HTERT RPE-1 (cell line): ENCODE results near the gene EPS15.
"Not testable (repeated sequence)": the region's sequence is repeated elsewhere in the genome, so short reads cannot be mapped to it uniquely, and the experiment has no call there.

ENCODE experiments used
- in situ Hi-C: fragments of 300-500 bp; cut with MboI; formaldehyde crosslinking; loops from 4 replicates; pipeline ENCODE4 v1.14.3; 2020; ENCODE audit warnings: low sequenced_read_pairs

Gene EPS15

DNA sequence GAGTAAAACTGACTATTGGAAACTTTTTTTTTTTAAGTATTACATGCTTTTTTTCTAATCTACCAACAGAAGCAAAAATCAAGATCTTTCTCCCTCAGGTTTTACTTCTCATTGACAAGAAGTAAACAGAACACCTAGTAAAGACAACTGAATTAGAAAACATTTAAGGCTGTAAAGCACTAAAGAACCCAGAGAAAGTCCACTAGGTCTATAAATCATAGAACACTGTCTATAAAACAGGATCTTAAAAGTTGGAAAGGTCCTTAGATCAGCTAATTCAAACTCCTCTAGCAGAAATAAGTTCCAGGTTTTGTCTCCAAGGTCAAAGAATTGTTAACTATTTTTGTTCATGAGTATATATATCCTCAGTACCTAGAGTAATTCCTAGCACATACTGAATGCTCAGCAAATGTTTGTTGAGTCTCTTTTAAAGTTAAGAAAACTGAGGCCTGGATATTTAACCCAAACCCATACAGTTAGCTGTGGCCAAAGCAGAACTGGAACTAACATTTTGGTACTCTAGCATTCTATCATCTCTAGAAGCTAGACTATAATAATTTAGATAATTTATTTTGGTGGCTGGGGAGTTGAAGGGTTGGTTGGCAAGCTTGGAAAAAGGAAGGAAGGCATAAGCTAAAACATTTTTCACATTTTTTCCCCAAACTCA, 3.0 kb downstream of the EPS15 start:
- in situ Hi-C loops: no loop called here

GRCh38 chr1:51515312-51515960, 3.6 kb downstream of the EPS15 start:
- in situ Hi-C loops: no loop called here

DNA sequence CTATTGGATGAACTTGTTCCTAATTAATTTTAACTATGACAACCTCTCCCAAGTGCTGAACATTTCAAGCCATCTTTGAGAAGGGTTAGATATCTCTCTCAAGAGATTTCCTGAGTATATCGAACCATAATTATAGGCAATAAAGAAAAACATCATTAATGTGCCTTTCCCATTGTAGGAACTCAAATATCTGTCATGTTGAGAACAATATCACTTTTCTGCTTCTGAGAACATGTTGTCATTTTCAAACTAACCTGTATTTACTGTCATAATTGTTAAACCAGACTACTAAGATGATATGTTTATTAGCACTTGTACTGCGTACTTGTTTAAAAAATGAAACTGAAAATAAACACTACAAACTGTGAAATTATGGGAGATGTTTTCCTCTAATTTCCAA, 4.3 kb downstream of the EPS15 start:
- in situ Hi-C loops: no loop called here

DNA sequence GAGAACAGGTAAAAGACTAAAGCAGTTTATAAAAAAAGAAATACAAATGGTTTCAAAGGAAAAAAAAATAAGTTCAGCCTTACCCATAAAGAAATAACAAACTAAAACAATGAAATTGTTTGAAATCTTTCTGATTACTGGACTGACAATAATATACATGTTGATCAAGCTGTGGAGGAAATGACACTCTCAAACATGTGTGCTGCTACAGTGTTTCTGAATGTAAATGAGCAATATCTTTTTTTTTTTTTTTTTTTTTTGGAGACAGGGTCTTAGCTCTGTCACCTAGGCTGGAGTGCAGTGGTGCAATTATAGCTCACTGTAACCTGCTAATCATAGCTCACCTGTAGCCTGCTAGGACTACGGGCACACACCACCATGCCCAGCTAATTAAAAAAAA, 6.5 kb downstream of the EPS15 start:
- in situ Hi-C loops: no loop called here

DNA sequence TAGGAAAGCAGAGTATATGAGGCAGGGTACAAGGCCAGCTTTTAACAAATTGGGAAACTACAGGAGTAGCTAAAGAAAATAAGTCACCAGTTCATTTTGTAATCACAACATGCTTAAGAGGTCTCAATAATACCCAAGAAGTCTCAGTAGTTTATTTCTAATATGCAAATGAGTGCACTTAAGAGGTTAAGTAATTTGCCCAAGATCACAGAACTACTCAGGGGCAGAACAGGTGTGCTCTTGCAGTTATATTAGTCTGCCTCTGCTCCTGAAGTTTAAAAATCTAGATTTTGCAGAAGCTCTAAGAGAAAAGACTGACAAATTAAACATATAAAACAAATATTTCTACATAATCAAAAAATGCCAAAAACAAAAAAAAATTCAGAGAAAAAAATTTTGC, 6.9 kb downstream of the EPS15 start:
- in situ Hi-C loops: no loop called here

GRCh38 chr1:51509773-51510172, 9.3 kb downstream of the EPS15 start:
- in situ Hi-C loops: no loop called here

GRCh38 chr1:51506537-51506936, 12.5 kb downstream of the EPS15 start:
- in situ Hi-C loops: no loop called here

DNA sequence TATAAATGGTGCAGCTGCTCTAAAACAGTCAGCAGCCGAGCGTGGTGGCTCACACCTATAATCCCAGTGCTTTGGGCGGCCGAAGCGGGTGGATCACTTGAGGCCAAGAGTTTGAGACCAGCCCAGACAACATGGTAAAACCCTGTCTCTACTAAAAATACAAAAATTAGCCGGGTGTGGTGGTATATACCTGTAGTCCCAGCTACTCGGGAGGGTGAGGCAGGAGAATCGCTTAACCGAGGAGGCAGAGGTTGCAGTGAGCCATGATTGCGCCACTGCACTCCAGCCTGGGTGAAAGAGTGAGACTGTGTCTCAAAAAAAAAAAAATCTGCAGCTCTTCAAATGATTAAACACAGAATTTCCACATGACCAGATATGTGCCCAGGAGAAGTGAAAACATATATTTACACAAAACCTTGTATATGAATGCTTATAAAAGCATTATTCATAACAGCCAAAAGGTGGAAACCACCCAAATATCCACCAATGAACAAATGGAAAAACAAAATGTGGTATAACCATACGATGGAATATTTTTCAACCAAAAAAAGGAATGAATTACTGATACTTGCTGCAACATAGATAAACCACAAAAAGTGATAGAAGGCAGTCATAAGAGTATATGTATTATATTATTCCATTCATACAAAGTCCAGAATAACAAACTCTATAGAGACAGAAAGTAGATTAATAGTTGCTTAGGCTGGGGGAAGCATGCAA, 14.1 kb downstream of the EPS15 start:
- in situ Hi-C loops: no loop called here

DNA sequence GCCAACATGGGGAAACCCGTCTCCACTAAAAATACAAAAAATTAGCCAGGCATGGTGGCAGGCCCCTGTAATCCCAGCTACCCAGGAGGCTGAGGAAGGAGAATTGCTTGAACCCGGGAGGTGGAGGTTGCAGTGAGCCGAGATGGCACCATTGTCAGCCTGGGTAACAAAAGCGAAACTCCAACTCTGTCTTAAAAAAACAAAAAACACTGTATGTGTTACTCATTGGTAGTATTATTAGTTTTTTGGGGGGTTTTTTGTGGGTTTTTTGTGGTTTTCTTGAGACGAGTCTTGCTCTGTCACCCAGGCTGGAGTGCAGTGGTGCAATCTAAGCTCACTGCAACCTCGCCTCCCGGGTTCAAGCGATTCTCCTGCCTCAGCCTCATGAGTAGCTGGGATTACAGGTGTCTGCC, 17.8 kb downstream of the EPS15 start:
- in situ Hi-C loops: not testable (repeated sequence)

- in situ Hi-C loops: no loop called here
Measured at GRCh38 chr1:51499694-51500093, 19.4 kb downstream of the EPS15 start.

- in situ Hi-C loops: no loop called here
Measured at GRCh38 chr1:51498924-51499323, 20.1 kb downstream of the EPS15 start.

DNA sequence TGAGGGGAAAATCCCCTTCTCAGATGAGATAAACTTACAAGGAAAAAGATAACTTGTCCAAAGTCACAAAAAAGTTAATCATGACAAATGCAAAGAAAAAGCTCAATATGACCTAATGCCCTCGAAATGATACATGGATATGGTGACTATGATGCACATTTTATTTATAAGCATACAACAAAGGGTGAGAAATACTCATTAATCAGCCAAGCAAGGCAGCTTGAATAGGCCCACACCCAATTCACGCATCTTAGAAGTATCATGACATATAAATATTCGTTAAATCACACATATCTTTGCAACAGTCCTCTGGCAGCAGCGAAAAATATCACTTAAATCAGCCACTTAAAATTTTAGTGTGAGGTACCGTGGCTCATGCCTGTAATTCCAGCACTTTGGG, 21.7 kb downstream of the EPS15 start:
- in situ Hi-C loops: no loop called here

DNA sequence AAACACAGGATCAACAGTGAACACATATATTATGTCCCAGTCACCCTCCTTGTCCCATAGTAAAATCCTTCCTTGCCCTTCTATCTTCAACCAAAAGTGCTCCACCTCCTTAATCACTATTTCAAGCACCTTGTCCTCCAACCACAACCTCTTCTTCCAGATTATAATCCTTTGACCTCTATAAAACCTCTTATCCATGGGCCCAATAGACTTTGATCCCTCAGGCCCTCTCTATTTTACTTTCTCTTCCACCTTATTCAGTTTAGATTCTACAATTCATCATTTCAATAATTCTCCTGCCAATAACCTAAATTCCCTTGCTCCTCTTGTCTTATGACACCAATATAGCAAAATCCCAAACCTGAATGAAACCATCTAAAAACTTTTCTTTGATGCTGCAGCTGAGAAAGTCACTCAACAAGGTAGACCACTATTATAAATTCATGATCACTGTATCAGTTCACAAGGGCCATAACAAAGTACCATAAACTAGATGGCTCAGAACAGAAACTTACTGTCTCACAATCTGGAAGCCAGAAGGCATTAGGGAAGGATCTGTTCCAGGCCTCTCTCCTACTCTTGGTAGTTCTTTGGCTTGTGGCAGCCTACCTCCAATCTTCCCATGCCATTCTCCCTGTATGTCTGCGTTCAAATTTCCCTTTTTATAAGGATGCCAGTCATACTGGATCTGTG, 24.8 kb downstream of the EPS15 start:
- in situ Hi-C loops: no loop called here

GRCh38 chr1:51491166-51491981, 27.7 kb downstream of the EPS15 start:
- in situ Hi-C loops: no loop called here

- in situ Hi-C loops: no loop called here
Measured at GRCh38 chr1:51489472-51489871, 29.6 kb downstream of the EPS15 start.

DNA sequence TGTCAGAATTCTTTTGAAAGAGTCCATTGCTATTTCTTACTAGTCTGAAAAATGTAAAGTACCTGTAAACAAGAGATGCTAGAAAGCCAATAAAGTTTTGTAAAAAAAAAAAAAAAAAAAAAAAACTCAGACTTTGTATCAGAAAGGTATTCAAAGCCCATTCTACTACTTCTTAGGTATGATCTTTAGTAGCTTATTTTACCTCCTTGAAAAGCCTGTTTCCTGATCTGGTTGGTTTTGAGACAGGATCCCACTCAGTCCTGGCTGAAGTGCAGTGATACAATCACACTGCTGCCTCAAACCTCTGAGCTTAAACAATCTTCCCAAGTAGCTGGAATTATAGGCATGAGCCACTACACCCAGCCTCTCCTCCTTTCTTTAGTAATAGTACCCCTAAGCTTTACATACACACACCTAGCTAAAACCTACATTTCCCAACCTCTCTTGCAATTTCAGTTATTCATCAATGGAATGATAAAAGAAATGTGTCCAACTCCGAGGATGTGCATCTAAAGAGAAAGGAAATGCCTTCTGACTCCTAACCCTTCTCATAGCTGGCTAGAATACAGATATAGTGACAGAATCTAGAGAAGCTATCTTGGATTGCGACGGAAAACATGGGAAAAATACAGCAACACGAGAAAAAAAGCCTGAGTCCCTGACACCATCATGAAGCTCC, 30.6 kb downstream of the EPS15 start:
- in situ Hi-C loops: no loop called here

DNA sequence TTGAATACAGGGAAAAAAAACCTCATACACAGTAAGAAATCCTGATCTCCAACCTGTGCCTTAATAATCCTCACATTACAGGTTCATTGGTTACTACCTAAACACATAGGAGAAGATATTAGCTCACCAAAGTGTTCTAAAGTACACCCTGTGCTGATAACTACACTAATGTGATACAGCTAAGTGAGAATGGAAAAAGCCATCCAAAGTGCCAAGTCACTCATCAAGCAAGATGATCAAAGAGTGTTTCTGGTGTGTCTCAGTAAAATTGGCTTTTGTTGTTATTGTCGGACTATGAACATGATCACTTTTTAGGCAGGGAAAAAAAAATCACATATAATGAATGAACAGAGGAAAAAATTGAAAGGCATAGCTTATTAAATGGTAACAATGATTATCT, 31.4 kb downstream of the EPS15 start:
- in situ Hi-C loops: no loop called here

DNA sequence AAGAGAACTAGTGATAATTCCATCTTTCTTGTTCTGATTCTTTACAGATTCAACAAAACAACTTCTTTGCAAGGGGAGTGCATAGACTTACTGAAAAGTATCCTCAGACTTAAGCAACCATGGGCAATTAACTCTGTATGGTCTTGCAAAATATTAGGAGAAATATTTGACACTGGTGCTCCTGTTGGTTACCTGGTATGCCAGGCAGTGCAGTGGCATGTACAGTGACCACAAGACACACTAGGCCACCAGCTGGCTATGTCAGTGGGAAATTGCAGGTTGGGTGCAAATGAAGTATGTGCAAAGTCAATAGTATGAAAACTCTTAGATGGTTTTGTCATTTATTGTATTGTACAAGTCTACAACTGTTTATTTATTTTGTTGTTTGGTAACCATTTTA, 34.5 kb downstream of the EPS15 start:
- in situ Hi-C loops: no loop called here

- in situ Hi-C loops: no loop called here
Measured at GRCh38 chr1:51482881-51483280, 36.2 kb downstream of the EPS15 start.
